ENCODE measurements around the gene RBBP8.

The RBBP8 gene

GRCh38 chr18:23021623-23022022 lies 88.5 kb downstream of the RBBP8 start:
- Histone ChIP-seq H3K27ac (ENCODE audit: low read depth in 2 of 2, low read length in 2 of 2) (no peak overlapping the region), H3K9me3 (ENCODE audit: control insufficient read depth in 2 of 2, low read length in 2 of 2) (no peaks in the 10 kb centered on the region), H3K4me3 (ENCODE audit: low read length in 2 of 2) (no peak overlapping the region), H3K4me1 (ENCODE audit: control insufficient read depth in 2 of 2, insufficient read depth in 2 of 2, low read length in 2 of 2) (peaks cover 0 to 3% of the 10 kb centered on the region in 2 donors), H3K9ac (ENCODE audit: low read depth in 1 of 2, low read length in 2 of 2) (no peak overlapping the region), H3K27me3 (ENCODE audit: control insufficient read depth in 2 of 2, insufficient read depth in 2 of 2, low read length in 2 of 2) (no peaks in the 10 kb centered on the region), H3K36me3 (ENCODE audit: control insufficient read depth in 2 of 2, insufficient read depth in 2 of 2, low read length in 2 of 2) (peaks cover 0 to 2% of the 10 kb centered on the region in 2 donors)

GRCh38 chr18:23032030-23032582 lies 99.0 kb downstream of the RBBP8 start:
- no peak overlapping the region for H3K9ac ChIP-seq (ENCODE audit: low read depth in 1 of 2, low read length in 2 of 2)
- H3K36me3 ChIP-seq (ENCODE audit: control insufficient read depth in 2 of 2, insufficient read depth in 2 of 2, low read length in 2 of 2), result no peaks in the 10 kb centered on the region
- H3K9me3 ChIP-seq (ENCODE audit: control insufficient read depth in 2 of 2, low read length in 2 of 2), result no peaks in the 10 kb centered on the region
- H3K27me3 ChIP-seq (ENCODE audit: control insufficient read depth in 2 of 2, insufficient read depth in 2 of 2, low read length in 2 of 2), result no peaks in the 10 kb centered on the region
- peaks cover 0 to 5% of the 10 kb centered on the region in 2 donors for H3K4me1 ChIP-seq (ENCODE audit: control insufficient read depth in 2 of 2, insufficient read depth in 2 of 2, low read length in 2 of 2)
- H3K4me3 ChIP-seq (ENCODE audit: low read length in 2 of 2), result no peak overlapping the region
- no peak overlapping the region for H3K27ac ChIP-seq (ENCODE audit: low read depth in 2 of 2, low read length in 2 of 2)

GRCh38 chr18:23033056-23033455 lies 99.9 kb downstream of the RBBP8 start:
- no peaks in the 10 kb centered on the region for H3K36me3 ChIP-seq (ENCODE audit: control insufficient read depth in 2 of 2, insufficient read depth in 2 of 2, low read length in 2 of 2)
- H3K9ac ChIP-seq (ENCODE audit: low read depth in 1 of 2, low read length in 2 of 2), result no peak overlapping the region
- no peak overlapping the region for H3K27ac ChIP-seq (ENCODE audit: low read depth in 2 of 2, low read length in 2 of 2)
- H3K4me1 ChIP-seq (ENCODE audit: control insufficient read depth in 2 of 2, insufficient read depth in 2 of 2, low read length in 2 of 2), result peaks cover 0 to 5% of the 10 kb centered on the region in 2 donors
- H3K9me3 ChIP-seq (ENCODE audit: control insufficient read depth in 2 of 2, low read length in 2 of 2), result no peaks in the 10 kb centered on the region
- no peak overlapping the region for H3K4me3 ChIP-seq (ENCODE audit: low read length in 2 of 2)
- H3K27me3 ChIP-seq (ENCODE audit: control insufficient read depth in 2 of 2, insufficient read depth in 2 of 2, low read length in 2 of 2), result no peaks in the 10 kb centered on the region

GRCh38 chr18:23036660-23037201 lies 103.6 kb downstream of the RBBP8 start:
- H3K36me3 ChIP-seq (ENCODE audit: control insufficient read depth in 2 of 2, insufficient read depth in 2 of 2, low read length in 2 of 2), result no peaks in the 10 kb centered on the region
- H3K27ac ChIP-seq (ENCODE audit: low read depth in 2 of 2, low read length in 2 of 2), result no peak overlapping the region
- H3K27me3 ChIP-seq (ENCODE audit: control insufficient read depth in 2 of 2, insufficient read depth in 2 of 2, low read length in 2 of 2), result no peaks in the 10 kb centered on the region
- no peak overlapping the region for H3K4me3 ChIP-seq (ENCODE audit: low read length in 2 of 2)
- H3K9me3 ChIP-seq (ENCODE audit: control insufficient read depth in 2 of 2, low read length in 2 of 2), result no peaks in the 10 kb centered on the region
- peaks cover 0 to 5% of the 10 kb centered on the region in 2 donors for H3K4me1 ChIP-seq (ENCODE audit: control insufficient read depth in 2 of 2, insufficient read depth in 2 of 2, low read length in 2 of 2)
- H3K9ac ChIP-seq (ENCODE audit: low read depth in 1 of 2, low read length in 2 of 2), result no peak overlapping the region

GRCh38 chr18:23037646-23038045 lies 104.5 kb downstream of the RBBP8 start:
- Histone ChIP-seq H3K9me3 (ENCODE audit: control insufficient read depth in 2 of 2, low read length in 2 of 2) (no peaks in the 10 kb centered on the region), H3K4me3 (ENCODE audit: low read length in 2 of 2) (no peak overlapping the region), H3K27ac (ENCODE audit: low read depth in 2 of 2, low read length in 2 of 2) (no peak overlapping the region), H3K36me3 (ENCODE audit: control insufficient read depth in 2 of 2, insufficient read depth in 2 of 2, low read length in 2 of 2) (no peaks in the 10 kb centered on the region), H3K9ac (ENCODE audit: low read depth in 1 of 2, low read length in 2 of 2) (no peak overlapping the region), H3K27me3 (ENCODE audit: control insufficient read depth in 2 of 2, insufficient read depth in 2 of 2, low read length in 2 of 2) (no peaks in the 10 kb centered on the region), H3K4me1 (ENCODE audit: control insufficient read depth in 2 of 2, insufficient read depth in 2 of 2, low read length in 2 of 2) (peaks cover 0 to 5% of the 10 kb centered on the region in 2 donors)

GRCh38 chr18:23038712-23039111 lies 105.6 kb downstream of the RBBP8 start:
- Histone ChIP-seq H3K9ac (ENCODE audit: low read depth in 1 of 2, low read length in 2 of 2) (no peak overlapping the region), H3K4me3 (ENCODE audit: low read length in 2 of 2) (no peak overlapping the region), H3K27me3 (ENCODE audit: control insufficient read depth in 2 of 2, insufficient read depth in 2 of 2, low read length in 2 of 2) (no peaks in the 10 kb centered on the region), H3K9me3 (ENCODE audit: control insufficient read depth in 2 of 2, low read length in 2 of 2) (no peaks in the 10 kb centered on the region), H3K27ac (ENCODE audit: low read depth in 2 of 2, low read length in 2 of 2) (no peak overlapping the region), H3K36me3 (ENCODE audit: control insufficient read depth in 2 of 2, insufficient read depth in 2 of 2, low read length in 2 of 2) (no peaks in the 10 kb centered on the region), H3K4me1 (ENCODE audit: control insufficient read depth in 2 of 2, insufficient read depth in 2 of 2, low read length in 2 of 2) (no peaks in the 10 kb centered on the region)

- Histone ChIP-seq H3K4me3 (ENCODE audit: low read length in 2 of 2) (no peak overlapping the region), H3K4me1 (ENCODE audit: control insufficient read depth in 2 of 2, insufficient read depth in 2 of 2, low read length in 2 of 2) (no peaks in the 10 kb centered on the region), H3K27me3 (ENCODE audit: control insufficient read depth in 2 of 2, insufficient read depth in 2 of 2, low read length in 2 of 2) (no peaks in the 10 kb centered on the region), H3K9ac (ENCODE audit: low read depth in 1 of 2, low read length in 2 of 2) (no peak overlapping the region), H3K36me3 (ENCODE audit: control insufficient read depth in 2 of 2, insufficient read depth in 2 of 2, low read length in 2 of 2) (no peaks in the 10 kb centered on the region), H3K9me3 (ENCODE audit: control insufficient read depth in 2 of 2, low read length in 2 of 2) (no peaks in the 10 kb centered on the region), H3K27ac (ENCODE audit: low read depth in 2 of 2, low read length in 2 of 2) (no peak overlapping the region)
These were observed 109.0 kb downstream of the RBBP8 start for GRCh38 chr18:23042133-23042532.

GRCh38 chr18:23043803-23044376 lies 110.8 kb downstream of the RBBP8 start:
- Histone ChIP-seq H3K36me3 (ENCODE audit: control insufficient read depth in 2 of 2, insufficient read depth in 2 of 2, low read length in 2 of 2) (no peaks in the 10 kb centered on the region), H3K27ac (ENCODE audit: low read depth in 2 of 2, low read length in 2 of 2) (no peak overlapping the region), H3K4me1 (ENCODE audit: control insufficient read depth in 2 of 2, insufficient read depth in 2 of 2, low read length in 2 of 2) (no peaks in the 10 kb centered on the region), H3K27me3 (ENCODE audit: control insufficient read depth in 2 of 2, insufficient read depth in 2 of 2, low read length in 2 of 2) (no peaks in the 10 kb centered on the region), H3K9me3 (ENCODE audit: control insufficient read depth in 2 of 2, low read length in 2 of 2) (no peaks in the 10 kb centered on the region), H3K4me3 (ENCODE audit: low read length in 2 of 2) (no peak overlapping the region), H3K9ac (ENCODE audit: low read depth in 1 of 2, low read length in 2 of 2) (no peak overlapping the region)

GRCh38 chr18:23049698-23050373 lies 116.7 kb downstream of the RBBP8 start:
- Histone ChIP-seq H3K27ac (ENCODE audit: low read depth in 2 of 2, low read length in 2 of 2) (no peak overlapping the region), H3K9ac (ENCODE audit: low read depth in 1 of 2, low read length in 2 of 2) (no peak overlapping the region), H3K27me3 (ENCODE audit: control insufficient read depth in 2 of 2, insufficient read depth in 2 of 2, low read length in 2 of 2) (no peaks in the 10 kb centered on the region), H3K4me1 (ENCODE audit: control insufficient read depth in 2 of 2, insufficient read depth in 2 of 2, low read length in 2 of 2) (no peaks in the 10 kb centered on the region), H3K4me3 (ENCODE audit: low read length in 2 of 2) (no peak overlapping the region), H3K9me3 (ENCODE audit: control insufficient read depth in 2 of 2, low read length in 2 of 2) (no peaks in the 10 kb centered on the region), H3K36me3 (ENCODE audit: control insufficient read depth in 2 of 2, insufficient read depth in 2 of 2, low read length in 2 of 2) (no peaks in the 10 kb centered on the region)

GRCh38 chr18:23053776-23054457 lies 120.8 kb downstream of the RBBP8 start:
- Histone ChIP-seq H3K36me3 (ENCODE audit: control insufficient read depth in 2 of 2, insufficient read depth in 2 of 2, low read length in 2 of 2) (no peaks in the 10 kb centered on the region), H3K4me3 (ENCODE audit: low read length in 2 of 2) (no peak overlapping the region), H3K4me1 (ENCODE audit: control insufficient read depth in 2 of 2, insufficient read depth in 2 of 2, low read length in 2 of 2) (no peaks in the 10 kb centered on the region), H3K27ac (ENCODE audit: low read depth in 2 of 2, low read length in 2 of 2) (no peak overlapping the region), H3K27me3 (ENCODE audit: control insufficient read depth in 2 of 2, insufficient read depth in 2 of 2, low read length in 2 of 2) (no peaks in the 10 kb centered on the region), H3K9ac (ENCODE audit: low read depth in 1 of 2, low read length in 2 of 2) (no peak overlapping the region), H3K9me3 (ENCODE audit: control insufficient read depth in 2 of 2, low read length in 2 of 2) (no peaks in the 10 kb centered on the region)

All from mucosa of rectum (tissue), 2 donors.